HepG2 (cell line): ENCODE measurements around the gene WDR5B. TPM values are rescaled to one million over a fixed set of nuclear protein-coding genes. Genes with fewer than 3 reads are reported as not detected.

Source experiments
- ADNP ChIP-seq: sonication (generic); formaldehyde crosslinking; IDR thresholded peaks from 2 replicates; pipeline ENCODE4 v1.4.0; 2020; ENCODE audit warnings: missing genetic modification reagents
- ARNT2 ChIP-seq: sonication (generic); formaldehyde crosslinking; IDR thresholded peaks from 2 replicates; pipeline ENCODE4 v1.8.0; 2022; ENCODE audit warnings: mild to moderate bottlenecking, low read depth, missing genetic modification reagents, moderate library complexity
- ATF1 ChIP-seq: IDR thresholded peaks from 2 replicates; pipeline ENCODE4 v1.6.1; 2016; ENCODE audit warnings: mild to moderate bottlenecking, control low read depth
- ATF3 ChIP-seq: sonication (generic); formaldehyde crosslinking; IDR thresholded peaks from 2 replicates; pipeline ENCODE4 v1.4.0; 2020; ENCODE audit warnings: missing genetic modification reagents
- FOXK2 ChIP-seq: fragments of 450-650 bp; IDR thresholded peaks from 2 replicates; pipeline ENCODE4 v1.6.1; 2016
- GZF1 ChIP-seq: sonication (generic); formaldehyde crosslinking; IDR thresholded peaks from 2 replicates; pipeline ENCODE4 v1.5.1; 2020; ENCODE audit warnings: mild to moderate bottlenecking, missing genetic modification reagents
- IRF2 ChIP-seq: IDR thresholded peaks from 2 replicates; pipeline ENCODE4 v1.6.1; 2018; ENCODE audit warnings: missing genetic modification reagents, missing compliant biosample characterization
- MAX ChIP-seq: IDR thresholded peaks from 2 replicates; pipeline ENCODE4 v1.6.1; 2012; ENCODE audit warnings: inconsistent platforms
- MTA1 ChIP-seq: sonication (generic); formaldehyde crosslinking; IDR thresholded peaks from 2 replicates; pipeline ENCODE4 v1.4.0; 2020; ENCODE audit warnings: missing genetic modification reagents, mild to moderate bottlenecking, borderline replicate concordance
- NFYC ChIP-seq: IDR thresholded peaks from 2 replicates; pipeline ENCODE4 v1.6.1; 2016; ENCODE audit warnings: missing genetic modification reagents, missing compliant biosample characterization
- NR2F1 ChIP-seq, 2 experiments: fragments of 450-650 bp in 1 of 2; formaldehyde crosslinking in 1 of 2; IDR thresholded peaks; 2 replicates each; pipeline versions ENCODE4 v1.5.0 to v1.6.1; 2016 to 2020; ENCODE audit warnings: mild to moderate bottlenecking in 1 of 2, missing compliant biosample characterization in 1 of 2, missing genetic modification reagents in 1 of 2, moderate library complexity in 1 of 2
- RXRB ChIP-seq: IDR thresholded peaks from 2 replicates; pipeline ENCODE4 v1.6.1; 2016; ENCODE audit warnings: borderline replicate concordance, missing genetic modification reagents, missing compliant biosample characterization
- SALL1 ChIP-seq: sonication (generic); formaldehyde crosslinking; IDR thresholded peaks from 2 replicates; pipeline ENCODE4 v1.8.0; 2022; ENCODE audit warnings: mild to moderate bottlenecking, missing genetic modification reagents
- SAP130 ChIP-seq: IDR thresholded peaks from 2 replicates; pipeline ENCODE4 v1.6.1; 2016; ENCODE audit warnings: low read depth
- TOPORS ChIP-seq: sonication (generic); formaldehyde crosslinking; IDR thresholded peaks from 2 replicates; pipeline ENCODE4 v1.8.0; 2023; ENCODE audit warnings: mild to moderate bottlenecking, missing genetic modification reagents
- YEATS4 ChIP-seq: sonication (generic); formaldehyde crosslinking; IDR thresholded peaks from 2 replicates; pipeline ENCODE4 v1.4.0; 2020; ENCODE audit warnings: missing genetic modification reagents, borderline replicate concordance
- ZMYM2 ChIP-seq: sonication (generic); formaldehyde crosslinking; IDR thresholded peaks from 2 replicates; pipeline ENCODE4 v1.8.0; 2022; ENCODE audit warnings: mild to moderate bottlenecking, missing genetic modification reagents
- ZNF362 ChIP-seq: sonication (generic); formaldehyde crosslinking; IDR thresholded peaks from 2 replicates; pipeline ENCODE4 v1.4.0; 2020; ENCODE audit warnings: missing genetic modification reagents, mild to moderate bottlenecking, borderline replicate concordance
- ZNF44 ChIP-seq: sonication (generic); formaldehyde crosslinking; IDR thresholded peaks from 2 replicates; pipeline ENCODE4 v1.5.1; 2020; ENCODE audit warnings: mild to moderate bottlenecking, missing genetic modification reagents
- ZNF609 ChIP-seq: sonication (generic); formaldehyde crosslinking; IDR thresholded peaks from 2 replicates; pipeline ENCODE4 v1.4.0; 2020; ENCODE audit warnings: mild to moderate bottlenecking, missing genetic modification reagents, borderline replicate concordance
- ZNF670 ChIP-seq: sonication (generic); formaldehyde crosslinking; IDR thresholded peaks from 2 replicates; pipeline ENCODE4 v1.8.0; 2022; ENCODE audit warnings: mild to moderate bottlenecking, missing genetic modification reagents, borderline replicate concordance
- ZNF749 ChIP-seq: sonication (generic); formaldehyde crosslinking; IDR thresholded peaks from 2 replicates; pipeline ENCODE4 v1.8.0; 2022; ENCODE audit warnings: mild to moderate bottlenecking, missing genetic modification reagents, moderate library complexity, borderline replicate concordance
- ZNF788 ChIP-seq: sonication (generic); formaldehyde crosslinking; IDR thresholded peaks from 2 replicates; pipeline ENCODE4 v1.5.0; 2020; ENCODE audit warnings: mild to moderate bottlenecking, missing genetic modification reagents, borderline replicate concordance
- polyA plus RNA-seq, 8 experiments: library from polyadenylated mRNA; depleted of rRNA in 3 of 8; stranded (reverse) in 7 of 8; unstranded in 1 of 8; fragments of >200 nt; fragmentation: Illumina TruSeq in 4 of 8; extraction: Trizol in 4 of 8; gene quantifications; 2 replicates each; pipeline versions ENCODE4 v1.2.1 to v1.2.3, GENCODE V29; 2011 to 2016; ENCODE audit warnings: low read depth in 4 of 8, missing spikeins in 1 of 8, mixed read lengths in 1 of 8; ENCODE audit not compliant: insufficient read depth in 1 of 8
- total RNA-seq, 5 experiments: library from RNA; depleted of rRNA; stranded (reverse); fragments of >200 nt; fragmentation: Illumina TruSeq; extraction: Trizol; gene quantifications; 2 replicates each; pipeline ENCODE4 v1.2.3, GENCODE V29; 2016; ENCODE audit warnings: low read depth in 1 of 5

Gene WDR5B
- total and polyA plus RNA-seq, 2 of the 13 experiments (the other 11 are each of a cell fraction or from before 2014, with no cell fraction given) = 2.5 to 3.6 TPM

GRCh38 chr3:122365582-122366378, 50.1 kb downstream of the WDR5B start (continued):
- TF ChIP-seq ZNF609 = peak; percentile 88; the same call in 1 of the 2 replicates
- peak; percentile 7; the same call in 1 of the 2 replicates for TF ChIP-seq TOPORS (CRISPR knock-in tag)
- TF ChIP-seq RXRB (CRISPR knock-in tag) = peak; percentile 93
- TF ChIP-seq GZF1 (CRISPR knock-in tag) = 0 out of 2 replicates have a peak, but pooled peaks have one; percentile 33
- 0 out of 2 replicates have a peak, but pooled peaks have one; percentile 40 for TF ChIP-seq YEATS4 (CRISPR knock-in tag)
- peak; percentile 58; the same call in 1 of the 2 replicates for TF ChIP-seq ZNF362
- TF ChIP-seq IRF2 (CRISPR knock-in tag) = peak; percentile 77
- 0 out of 2 replicates have a peak, but pooled peaks have one; percentile 5 for TF ChIP-seq ARNT2 (CRISPR knock-in tag)
- TF ChIP-seq FOXK2 = peak; percentile 51
- TF ChIP-seq ZNF749 (CRISPR knock-in tag) = peak; percentile 50; the same call in 1 of the 2 replicates
- TF ChIP-seq MTA1 = peak; percentile 45; the same call in 1 of the 2 replicates
- 0 out of 2 replicates have a peak, but pooled peaks have one; percentile 24 for TF ChIP-seq MAX
- peak; percentile 97 for TF ChIP-seq ATF3 (CRISPR knock-in tag)
- peak; percentile 37; the same call in 1 of the 2 replicates for TF ChIP-seq ZMYM2 (CRISPR knock-in tag)
- peak; percentile 24; the same call in 1 of the 2 replicates for TF ChIP-seq NFYC (CRISPR knock-in tag)
- TF ChIP-seq SAP130 (CRISPR knock-in tag) = peak; percentile 74; the same call in 1 of the 2 replicates
- TF ChIP-seq ADNP (CRISPR knock-in tag) = peak; percentile 42; the same call in 1 of the 2 replicates
- 0 out of 2 replicates have a peak, but pooled peaks have one; percentile 27 for TF ChIP-seq ZNF44 (CRISPR knock-in tag)
- peak; percentile 85; the same call in 1 of the 2 replicates for TF ChIP-seq ZNF670 (CRISPR knock-in tag)
- peak; percentile 44; the same call in 1 of the 2 replicates for TF ChIP-seq ATF1
- TF ChIP-seq SALL1 (CRISPR knock-in tag) = peak; percentile 94
- TF ChIP-seq NR2F1 (CRISPR knock-in tag; IDR thresholded peaks at IDR 0.05) = peak; percentile 6 to 76; a peak in 2 of 4 replicates
- peak; percentile 64; the same call in 1 of the 2 replicates for TF ChIP-seq ZNF788 (CRISPR knock-in tag)
